ENCODE measurements around the gene HDAC1.

Gene HDAC1

GRCh38 chr1:32334864-32335534 lies 43.1 kb downstream of the HDAC1 start:
- H3K4me3 ChIP-seq (ENCODE audit: low read depth in 1 of 2, low read length in 2 of 2), result peak overlapping the region; percentile 75 to 88
- H3K36me3 ChIP-seq (ENCODE audit: insufficient read depth, low read length), result peaks cover 51% of the 10 kb centered on the region
- peak overlapping the region; percentile 94 for H3K4me2 ChIP-seq (ENCODE audit: insufficient read depth, low read length)
- peaks cover 57% of the 10 kb centered on the region for H4K20me1 ChIP-seq (ENCODE audit: insufficient read depth, low read length)
- DNase-seq (peak; percentile 76), ATAC-seq (ENCODE audit: insufficient read depth, low read depth) (peak; percentile 61)
- peaks cover 39% of the 10 kb centered on the region for H3K4me1 ChIP-seq (ENCODE audit: insufficient read depth, low read length)
- peak overlapping the region; percentile 81 for H3K27ac ChIP-seq (ENCODE audit: low read length)
- peak; percentile 87 for TF ChIP-seq CTCF (IDR thresholded peaks at IDR 0.05; ENCODE audit: borderline replicate concordance, extremely low read depth, low read length, poor library complexity, severe bottlenecking)
- TF ChIP-seq EZH2 (IDR thresholded peaks at IDR 0.05; ENCODE audit: borderline replicate concordance, low read depth, low read length, severe bottlenecking), result no peak
- peak overlapping the region; percentile 34; the same call in 1 of the 2 replicates for H2AFZ ChIP-seq (ENCODE audit: low read depth, low read length)
- no peaks in the 10 kb centered on the region for H3K9me3 ChIP-seq (ENCODE audit: insufficient read depth, low read length, severe bottlenecking)
- H3K27me3 ChIP-seq (ENCODE audit: insufficient read depth, low read length, poor library complexity), result no peaks in the 10 kb centered on the region
- peaks cover 46% of the 10 kb centered on the region for H3K79me2 ChIP-seq (ENCODE audit: insufficient read depth, low read length)
- peak overlapping the region; percentile 83 for H3K9ac ChIP-seq (ENCODE audit: low read depth, low read length)

GRCh38 chr1:32335535-32335789 lies 43.6 kb downstream of the HDAC1 start:
- Histone ChIP-seq H3K79me2 (ENCODE audit: insufficient read depth, low read length) (peaks cover 42% of the 10 kb centered on the region), H2AFZ (ENCODE audit: low read depth, low read length) (no peak overlapping the region), H3K27me3 (ENCODE audit: insufficient read depth, low read length, poor library complexity) (no peaks in the 10 kb centered on the region), H3K4me2 (ENCODE audit: insufficient read depth, low read length) (peak overlapping the region; percentile 94), H3K9me3 (ENCODE audit: insufficient read depth, low read length, severe bottlenecking) (no peaks in the 10 kb centered on the region), H3K36me3 (ENCODE audit: insufficient read depth, low read length) (peaks cover 46% of the 10 kb centered on the region), H3K4me3 (ENCODE audit: low read depth in 1 of 2, low read length in 2 of 2) (peak overlapping the region; percentile 75 to 88), H4K20me1 (ENCODE audit: insufficient read depth, low read length) (peaks cover 53% of the 10 kb centered on the region), H3K27ac (ENCODE audit: low read length) (peak overlapping the region; percentile 81), H3K4me1 (ENCODE audit: insufficient read depth, low read length) (peaks cover 39% of the 10 kb centered on the region), H3K9ac (ENCODE audit: low read depth, low read length) (peak overlapping the region; percentile 83)
- no peak for DNase-seq
- TF ChIP-seq EZH2 (IDR thresholded peaks at IDR 0.05; ENCODE audit: borderline replicate concordance, low read depth, low read length, severe bottlenecking) (no peak), CTCF (IDR thresholded peaks at IDR 0.05; ENCODE audit: borderline replicate concordance, extremely low read depth, low read length, poor library complexity, severe bottlenecking) (no peak)
- ATAC-seq (ENCODE audit: insufficient read depth, low read depth), result peak; percentile 12; the same call in 2 of the 3 replicates

- Histone ChIP-seq H3K36me3 (ENCODE audit: insufficient read depth, low read length) (peaks cover 41% of the 10 kb centered on the region), H3K27me3 (ENCODE audit: insufficient read depth, low read length, poor library complexity) (no peaks in the 10 kb centered on the region), H3K27ac (ENCODE audit: low read length) (peak within 1 kb of the TSS; percentile 81), H3K9ac (ENCODE audit: low read depth, low read length) (peak within 1 kb of the TSS; percentile 83), H3K9me3 (ENCODE audit: insufficient read depth, low read length, severe bottlenecking) (no peaks in the 10 kb centered on the region), H3K79me2 (ENCODE audit: insufficient read depth, low read length) (peaks cover 42% of the 10 kb centered on the region), H3K4me3 (ENCODE audit: low read depth in 1 of 2, low read length in 2 of 2) (peak within 1 kb of the TSS; percentile 75 to 88), H4K20me1 (ENCODE audit: insufficient read depth, low read length) (peaks cover 53% of the 10 kb centered on the region), H3K4me2 (ENCODE audit: insufficient read depth, low read length) (peak within 1 kb of the TSS; percentile 94), H3K4me1 (ENCODE audit: insufficient read depth, low read length) (peaks cover 39% of the 10 kb centered on the region), H2AFZ (ENCODE audit: low read depth, low read length) (peak within 1 kb of the TSS; percentile 54; the same call in 1 of the 2 replicates)
- TF ChIP-seq CTCF (IDR thresholded peaks at IDR 0.05; ENCODE audit: borderline replicate concordance, extremely low read depth, low read length, poor library complexity, severe bottlenecking) (no peak), EZH2 (IDR thresholded peaks at IDR 0.05; ENCODE audit: borderline replicate concordance, low read depth, low read length, severe bottlenecking) (no peak)
- peak; percentile 88 for DNase-seq
- ATAC-seq (ENCODE audit: insufficient read depth, low read depth), result peak; percentile 65
Measured at GRCh38 chr1:32335790-32336590, 44.1 kb downstream of the HDAC1 start, which contains the start of gene MARCKSL1. Gene MARCKSL1 (minus strand): TSS chr1:32336233. CDS start chr1:32336033, 200 bp downstream.

All from DND-41 (cell line).